Kidney (tissue), 14 donors: ENCODE data around the gene PTGDR2. TPM values are rescaled to one million over a fixed set of nuclear protein-coding genes. Genes with fewer than 3 reads are reported as not detected.
A peak's percentile ranks its signal among the peaks of the same experiment; 100 is the strongest.

Experiments used
- DNase-seq, 5 donors: peaks; one replicate each; pipeline ENCODE4 v3.0.0-alpha.2; 2013 to 2020
- FAIRE-seq: peaks from 2 replicates; lab custom pipeline; 2012; peaks lifted over from hg19 to GRCh38; lab: Jason Lieb, UNC
- H3K27ac ChIP-seq, 2 donors: one replicate each; pipeline ENCODE4 v1.7.0; 2013; ENCODE audit warnings: low read depth in 2 of 2, low read length in 2 of 2, inconsistent platforms in 1 of 2
- H3K27me3 ChIP-seq: one replicate; pipeline ENCODE4 v1.7.1; 2013; ENCODE audit warnings: low read length, inconsistent platforms; ENCODE audit not compliant: control insufficient read depth, insufficient read depth
- H3K36me3 ChIP-seq, 3 donors: one replicate each; pipeline versions ENCODE4 v1.7.0 to v1.7.1; 2013; ENCODE audit warnings: low read length in 3 of 3, control low read depth in 1 of 3, inconsistent platforms in 1 of 3; ENCODE audit not compliant: insufficient read depth in 3 of 3, control insufficient read depth in 2 of 3
- H3K4me1 ChIP-seq, 3 donors: one replicate each; pipeline versions ENCODE4 v1.7.0 to v1.7.1; 2013; ENCODE audit warnings: low read length in 3 of 3, inconsistent platforms in 1 of 3, low read depth in 1 of 3; ENCODE audit not compliant: control insufficient read depth in 2 of 3, insufficient read depth in 2 of 3
- H3K4me3 ChIP-seq, 3 donors: one replicate each; pipeline versions ENCODE4 v1.7.0 to v1.8.1; 2013; ENCODE audit warnings: low read length in 3 of 3, control low read depth in 1 of 3, inconsistent platforms in 1 of 3
- H3K9ac ChIP-seq, 3 donors: one replicate each; pipeline versions ENCODE4 v1.7.0 to v1.7.1; 2013; ENCODE audit warnings: low read length in 3 of 3, control low read depth in 1 of 3, inconsistent platforms in 1 of 3
- H3K9me3 ChIP-seq, 3 donors: one replicate each; pipeline versions ENCODE4 v1.7.0 to v1.7.1; 2013; ENCODE audit warnings: low read length in 3 of 3, control low read depth in 1 of 3, inconsistent platforms in 1 of 3; ENCODE audit not compliant: control insufficient read depth in 2 of 3, insufficient read depth in 1 of 3
- intact Hi-C: fragments of 100-400 bp; cut with DNase I; formaldehyde crosslinking; loops from one replicate; pipeline ENCODE4 v1.11.1; 2022
- polyA plus RNA-seq: library from polyadenylated mRNA; stranded (reverse); fragments of 350-450 nt; fragmentation: Illumina TruSeq; extraction: RNeasy Lipid Tissue Mini Kit (QIAGEN cat#74804); gene quantifications from one replicate; pipeline ENCODE4 v1.2.3, GENCODE V29; 2014; ENCODE audit warnings: low read depth, low replicate concordance; ENCODE audit not compliant: insufficient read depth
- total RNA-seq: library from RNA; stranded (reverse); fragmentation: NEBNext Ultra II Directional; extraction: Animal tissue kit (Norgen Biotek cat#: 25700); gene quantifications from one replicate; pipeline ENCODE4 v1.2.1, GENCODE V29; 2021
- TF ChIP-seq, protein P1 (sequence below): IDR thresholded peaks from 3 replicates; pipeline ENCODE4 v1.5.1; 2012; ENCODE audit warnings: mild to moderate bottlenecking, moderate library complexity, borderline replicate concordance; ENCODE audit not compliant: insufficient read depth; ENCODE audit errors: extremely low read depth
- donor health status: control.
- donor health status: control.
- donor health status: control.
- donor health status: control.
- donor health status: control.
- donor health status: DM: yes; HTN: yes; CAD: no.
- donor health status: Normal renal cell carcinoma (clear cell type).

PTGDR2 gene
- total and polyA plus RNA-seq, 2 donors from 2014 or later: 0.16 TPM; not detected in 1

DNA sequence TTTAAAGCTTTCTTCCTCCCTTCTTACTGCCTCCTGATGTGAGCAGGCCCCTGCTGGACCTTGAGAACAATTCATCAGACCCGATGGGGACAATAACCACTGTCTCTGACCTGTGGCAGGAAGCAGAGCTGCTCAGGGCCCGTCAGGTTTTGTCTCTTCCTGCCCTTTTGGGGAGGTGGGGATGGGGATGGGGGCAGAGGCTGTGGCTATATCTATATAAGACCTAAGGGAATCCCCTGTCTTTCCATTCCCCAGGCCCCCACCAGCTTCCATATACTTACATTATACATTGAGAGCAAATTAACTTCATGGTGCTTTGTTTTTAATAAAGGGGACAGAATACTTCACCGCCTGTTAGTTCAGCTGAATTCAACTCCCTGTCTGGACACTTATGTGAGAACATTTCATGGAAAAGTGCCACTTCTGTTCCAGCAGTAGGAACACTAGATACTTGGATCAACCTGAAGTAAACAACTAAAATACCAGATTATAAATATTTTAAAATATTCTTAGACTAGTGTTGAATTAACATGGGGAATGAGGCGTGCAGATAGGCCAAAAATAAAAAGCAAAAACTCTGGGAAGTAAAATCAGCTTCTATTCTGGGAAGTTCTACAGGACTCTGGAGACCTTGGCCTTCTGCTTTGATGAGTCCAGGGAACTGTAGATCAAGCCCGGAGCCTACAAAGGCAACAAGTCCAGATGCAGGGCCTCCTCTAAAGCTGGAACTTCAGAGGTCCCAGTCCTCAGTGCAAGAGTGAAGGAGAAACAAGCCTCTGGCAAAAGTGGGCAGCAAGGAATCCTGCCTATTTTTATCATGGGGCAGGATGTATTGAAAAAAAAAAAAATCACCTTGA, 22.7 kb upstream of the PTGDR2 start:
- TF ChIP-seq, protein P1, sequence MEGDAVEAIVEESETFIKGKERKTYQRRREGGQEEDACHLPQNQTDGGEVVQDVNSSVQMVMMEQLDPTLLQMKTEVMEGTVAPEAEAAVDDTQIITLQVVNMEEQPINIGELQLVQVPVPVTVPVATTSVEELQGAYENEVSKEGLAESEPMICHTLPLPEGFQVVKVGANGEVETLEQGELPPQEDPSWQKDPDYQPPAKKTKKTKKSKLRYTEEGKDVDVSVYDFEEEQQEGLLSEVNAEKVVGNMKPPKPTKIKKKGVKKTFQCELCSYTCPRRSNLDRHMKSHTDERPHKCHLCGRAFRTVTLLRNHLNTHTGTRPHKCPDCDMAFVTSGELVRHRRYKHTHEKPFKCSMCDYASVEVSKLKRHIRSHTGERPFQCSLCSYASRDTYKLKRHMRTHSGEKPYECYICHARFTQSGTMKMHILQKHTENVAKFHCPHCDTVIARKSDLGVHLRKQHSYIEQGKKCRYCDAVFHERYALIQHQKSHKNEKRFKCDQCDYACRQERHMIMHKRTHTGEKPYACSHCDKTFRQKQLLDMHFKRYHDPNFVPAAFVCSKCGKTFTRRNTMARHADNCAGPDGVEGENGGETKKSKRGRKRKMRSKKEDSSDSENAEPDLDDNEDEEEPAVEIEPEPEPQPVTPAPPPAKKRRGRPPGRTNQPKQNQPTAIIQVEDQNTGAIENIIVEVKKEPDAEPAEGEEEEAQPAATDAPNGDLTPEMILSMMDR: no peak
- H3K9me3 ChIP-seq: no peaks in the 10 kb centered on the region
- no peaks in the 10 kb centered on the region for H3K4me1 ChIP-seq
- no peak for FAIRE-seq
- no peak overlapping the region for H3K27ac ChIP-seq
- H3K27me3 ChIP-seq: no peaks in the 10 kb centered on the region
- no peak overlapping the region for H3K4me3 ChIP-seq
- H3K9ac ChIP-seq: no peak overlapping the region
- intact Hi-C loops: no loop called here
- peaks cover 0 to 9% (median 0%) of the 10 kb centered on the region in 3 donors for H3K36me3 ChIP-seq
- DNase-seq: no peak

DNA sequence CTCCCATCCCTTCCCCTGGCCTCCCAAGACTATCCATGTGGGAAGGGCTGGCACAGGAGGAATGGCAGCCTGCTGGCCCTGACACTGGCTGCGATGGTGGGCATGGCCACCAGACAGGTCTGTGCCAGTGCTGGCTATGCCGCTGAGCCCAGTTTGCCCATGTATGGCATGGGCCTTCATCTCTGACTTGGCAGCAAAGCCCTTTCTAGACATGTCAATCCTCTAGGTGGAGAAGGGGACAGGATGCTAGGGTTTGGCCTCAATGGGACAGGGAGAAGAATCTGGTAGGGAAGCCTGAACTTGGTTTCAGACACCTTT, 20.4 kb upstream of the PTGDR2 start:
- H3K4me1 ChIP-seq: no peaks in the 10 kb centered on the region
- no peak overlapping the region for H3K4me3 ChIP-seq
- no peak overlapping the region for H3K9ac ChIP-seq
- no peaks in the 10 kb centered on the region for H3K27me3 ChIP-seq
- H3K27ac ChIP-seq: no peak overlapping the region
- FAIRE-seq: no peak
- TF ChIP-seq, protein P1: no peak
- DNase-seq: peak in 1 of 5 donors; percentile 22
- H3K36me3 ChIP-seq: peaks cover 0 to 9% (median 0%) of the 10 kb centered on the region in 3 donors
- no peaks in the 10 kb centered on the region for H3K9me3 ChIP-seq
- intact Hi-C loops: no loop called here

DNA sequence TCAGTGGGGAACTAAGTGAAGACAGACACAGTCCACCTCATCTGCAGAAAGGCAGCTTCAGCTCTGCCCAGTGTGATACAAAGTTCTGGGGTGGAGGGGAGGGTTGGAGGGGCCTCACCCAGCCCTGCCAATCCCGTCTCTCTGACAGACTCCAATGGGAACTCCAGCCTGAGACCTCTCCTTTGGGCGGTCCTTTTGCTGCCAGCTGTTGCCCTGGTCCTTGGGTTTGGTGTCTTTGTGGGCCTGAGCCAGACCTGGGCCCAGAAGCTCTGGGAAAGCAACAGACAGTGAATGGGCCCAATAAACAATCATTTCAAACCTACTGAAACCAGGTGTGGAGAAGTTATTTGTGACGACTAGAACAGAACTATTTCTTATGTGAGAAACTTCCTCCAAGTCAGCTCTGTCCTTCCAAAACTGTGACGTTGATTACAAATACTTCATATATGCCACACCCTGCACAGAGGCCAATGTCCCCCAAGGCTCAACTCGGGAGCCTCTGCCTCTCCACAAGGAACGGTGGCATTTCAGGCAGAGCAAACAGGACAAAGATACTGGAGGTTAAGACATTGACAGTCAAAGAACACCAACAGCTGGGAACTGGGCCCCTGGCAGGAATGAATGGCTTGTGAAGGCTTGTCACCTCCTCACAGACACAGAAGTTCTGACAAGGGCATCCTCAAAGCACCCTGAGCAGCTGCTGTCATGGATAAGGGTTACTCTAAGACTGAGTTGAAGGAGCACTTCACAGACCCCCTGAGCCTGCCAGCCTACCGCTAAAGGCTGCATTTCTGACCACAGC, 19.8 kb upstream of the PTGDR2 start:
- intact Hi-C loops: no loop called here
- Histone ChIP-seq H3K4me3 (no peak overlapping the region), H3K9me3 (no peaks in the 10 kb centered on the region), H3K27ac (no peak overlapping the region), H3K27me3 (no peaks in the 10 kb centered on the region), H3K36me3 (peaks cover 0 to 5% (median 0%) of the 10 kb centered on the region in 3 donors), H3K4me1 (no peaks in the 10 kb centered on the region), H3K9ac (no peak overlapping the region)
- FAIRE-seq (no peak), DNase-seq (peak in 1 of 5 donors; percentile 22)
- TF ChIP-seq, protein P1: no peak
